Stimulated activated CD4-positive, alpha-beta T cell treated with anti-CD3 and anti-CD28 coated beads, Interleukin-4, amount 100 ng/mL, for 48 hours (primary cell): ENCODE results near the gene PCDHB12.
A peak's percentile ranks its signal among the peaks of the same experiment; 100 is the strongest.
"Not testable (repeated sequence)": the region's sequence is repeated elsewhere in the genome, so short reads cannot be mapped to it uniquely, and the experiment has no call there.

Experiments used
- DNase-seq, 2 donors: peaks; one replicate each; pipeline ENCODE4 v3.0.0-alpha.2; 2020; ENCODE audit warnings: low read depth in 2 of 2

PCDHB12 gene

DNA sequence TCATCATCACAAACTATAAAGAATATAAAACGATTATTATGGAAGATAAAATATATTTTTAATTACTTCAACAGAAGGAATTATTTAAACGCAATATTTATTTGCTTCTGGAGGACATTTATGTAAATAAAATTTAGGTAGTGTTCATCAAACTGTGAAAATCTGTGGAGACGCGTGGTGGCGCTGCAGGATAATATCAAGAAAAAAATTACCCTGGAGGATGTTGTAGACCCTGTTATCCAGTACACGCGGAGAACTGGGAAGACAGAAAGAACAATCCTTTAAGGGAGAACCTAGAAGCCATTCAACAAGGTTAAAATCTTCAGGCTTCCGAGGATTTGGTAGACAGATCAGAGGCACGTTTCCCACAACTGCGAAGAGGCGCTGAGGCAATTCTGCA lies at the start of gene PCDHB12:
TSS of gene PCDHB12 (plus strand) at position 242 of the 400 bp plus-strand sequence. CDS start 189 bp downstream, outside the sequence.
- no peak for DNase-seq

DNA sequence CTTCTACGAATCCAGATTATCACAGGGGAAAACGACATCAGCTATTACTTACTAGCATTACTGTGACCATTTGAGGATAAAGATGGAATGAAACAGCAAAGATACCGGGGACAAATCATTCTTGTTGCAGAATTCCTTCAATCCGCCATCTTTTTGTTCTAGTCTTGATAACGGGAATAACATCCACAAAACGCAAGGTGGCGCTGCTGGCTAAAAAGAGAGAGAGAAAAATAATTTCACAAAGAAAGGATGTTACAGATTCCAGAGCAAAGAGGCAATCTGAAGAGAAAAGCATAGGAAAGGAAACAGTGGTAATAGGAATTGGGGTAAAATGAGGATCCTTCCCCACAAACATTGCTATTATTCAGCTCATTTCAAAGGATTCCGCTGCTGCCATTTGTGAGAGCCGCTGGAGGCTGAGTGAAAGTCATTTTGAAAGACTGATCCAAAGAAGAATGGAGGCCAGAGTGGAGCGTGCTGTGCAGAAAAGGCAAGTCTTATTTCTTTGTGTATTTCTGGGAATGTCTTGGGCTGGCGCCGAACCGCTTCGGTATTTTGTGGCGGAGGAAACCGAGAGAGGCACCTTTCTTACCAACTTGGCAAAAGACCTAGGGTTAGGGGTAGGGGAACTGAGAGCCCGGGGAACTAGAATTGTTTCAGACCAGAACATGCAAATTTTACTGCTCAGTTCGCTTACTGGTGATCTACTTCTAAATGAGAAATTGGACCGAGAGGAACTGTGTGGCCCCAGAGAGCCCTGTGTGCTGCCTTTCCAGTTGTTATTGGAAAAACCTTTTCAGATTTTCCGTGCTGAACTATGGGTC lies 35.9 kb upstream of the PCDHB12 start, which contains the start of gene PCDHB7:
TSS of gene PCDHB7 (plus strand) at position 264 of the 824 bp plus-strand sequence. CDS start at position 456, 192 bp downstream.
- DNase-seq: no peak

DNA sequence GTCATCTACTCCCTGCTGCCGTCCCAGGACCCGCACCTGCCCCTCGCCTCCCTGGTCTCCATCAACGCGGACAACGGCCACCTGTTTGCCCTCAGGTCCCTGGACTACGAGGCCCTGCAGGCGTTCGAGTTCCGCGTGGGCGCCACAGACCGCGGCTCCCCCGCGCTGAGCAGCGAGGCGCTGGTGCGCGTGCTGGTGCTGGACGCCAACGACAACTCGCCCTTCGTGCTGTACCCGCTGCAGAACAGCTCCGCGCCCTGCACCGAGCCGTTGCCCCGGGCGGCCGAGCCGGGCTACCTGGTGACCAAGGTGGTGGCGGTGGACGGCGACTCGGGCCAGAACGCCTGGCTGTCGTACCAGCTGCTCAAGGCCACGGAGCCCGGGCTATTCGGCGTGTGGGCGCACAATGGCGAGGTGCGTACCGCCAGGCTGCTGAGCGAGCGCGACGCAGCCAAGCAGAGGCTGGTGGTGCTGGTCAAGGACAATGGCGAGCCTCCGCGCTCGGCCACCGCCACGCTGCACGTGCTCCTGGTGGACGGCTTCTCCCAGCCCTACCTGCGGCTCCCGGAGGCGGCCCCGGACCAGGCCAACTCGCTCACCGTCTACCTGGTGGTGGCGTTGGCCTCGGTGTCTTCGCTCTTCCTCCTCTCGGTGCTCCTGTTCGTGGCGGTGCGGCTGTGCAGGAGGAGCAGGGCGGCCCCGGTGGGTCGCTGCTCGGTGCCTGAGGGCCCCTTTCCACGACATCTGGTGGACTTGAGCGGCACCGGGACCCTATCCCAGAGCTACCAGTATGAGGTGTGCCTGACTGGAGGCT lies 34.0 kb upstream of the PCDHB12 start:
- not testable (repeated sequence) for DNase-seq

DNA sequence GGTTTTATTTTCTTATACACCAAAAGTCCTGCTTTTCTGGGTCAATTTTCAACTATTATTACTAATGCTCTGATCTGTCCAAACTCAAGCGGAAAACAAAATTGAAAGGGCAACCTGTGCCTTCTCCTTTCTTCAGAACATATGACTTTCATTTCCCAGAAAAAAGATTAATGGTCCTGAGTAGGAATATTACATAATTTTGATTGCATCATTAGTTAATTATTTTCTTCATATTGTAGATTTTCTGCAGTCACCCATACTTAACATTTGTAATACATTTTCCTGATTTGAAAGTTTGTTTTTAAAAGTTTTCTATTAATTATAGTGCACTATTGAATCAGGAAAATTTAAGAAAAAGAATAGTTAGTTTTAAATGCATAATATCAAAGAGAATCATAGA lies 32.6 kb upstream of the PCDHB12 start:
- DNase-seq: no peak

DNA sequence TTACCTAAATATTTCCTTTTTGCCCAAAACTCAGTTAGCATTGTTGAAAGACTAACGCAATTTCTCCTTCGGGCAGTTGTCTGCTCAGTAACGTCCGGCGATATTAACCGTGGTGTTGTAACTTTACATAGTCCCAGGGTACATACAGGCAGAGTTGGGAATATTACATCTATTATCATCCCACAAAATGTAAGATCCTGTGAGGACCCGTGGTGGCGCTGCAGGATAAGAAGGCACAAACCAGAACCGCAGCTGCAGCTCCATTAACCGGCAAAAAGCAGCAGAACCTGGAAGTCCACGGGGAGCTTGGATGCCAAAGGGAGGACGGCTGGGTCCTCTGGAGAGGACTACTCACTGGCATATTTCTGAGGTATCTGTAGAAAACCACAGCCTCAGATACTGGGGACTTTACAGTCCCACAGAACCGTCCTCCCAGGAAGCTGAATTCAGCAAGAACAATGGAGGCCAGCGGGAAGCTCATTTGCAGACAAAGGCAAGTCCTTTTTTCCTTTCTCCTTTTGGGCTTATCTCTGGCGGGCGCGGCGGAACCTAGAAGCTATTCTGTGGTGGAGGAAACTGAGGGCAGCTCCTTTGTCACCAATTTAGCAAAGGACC lies 30.8 kb upstream of the PCDHB12 start, which contains the start of gene PCDHB8:
TSS of gene PCDHB8 (plus strand) at position 214 of the 615 bp plus-strand sequence. CDS start at position 459, 245 bp downstream.
- not testable (repeated sequence) for DNase-seq

DNA sequence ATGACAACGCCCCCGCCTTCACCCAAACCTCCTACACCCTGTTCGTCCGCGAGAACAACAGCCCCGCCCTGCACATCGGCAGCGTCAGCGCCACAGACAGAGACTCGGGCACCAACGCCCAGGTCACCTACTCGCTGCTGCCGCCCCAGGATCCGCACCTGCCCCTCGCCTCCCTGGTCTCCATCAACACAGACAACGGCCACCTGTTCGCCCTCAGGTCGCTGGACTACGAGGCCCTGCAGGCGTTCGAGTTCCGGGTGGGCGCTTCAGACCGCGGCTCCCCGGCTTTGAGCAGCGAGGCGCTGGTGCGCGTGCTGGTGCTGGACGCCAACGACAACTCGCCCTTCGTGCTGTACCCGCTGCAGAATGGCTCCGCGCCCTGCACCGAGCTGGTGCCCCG lies 29.1 kb upstream of the PCDHB12 start:
- not testable (repeated sequence) for DNase-seq

DNA sequence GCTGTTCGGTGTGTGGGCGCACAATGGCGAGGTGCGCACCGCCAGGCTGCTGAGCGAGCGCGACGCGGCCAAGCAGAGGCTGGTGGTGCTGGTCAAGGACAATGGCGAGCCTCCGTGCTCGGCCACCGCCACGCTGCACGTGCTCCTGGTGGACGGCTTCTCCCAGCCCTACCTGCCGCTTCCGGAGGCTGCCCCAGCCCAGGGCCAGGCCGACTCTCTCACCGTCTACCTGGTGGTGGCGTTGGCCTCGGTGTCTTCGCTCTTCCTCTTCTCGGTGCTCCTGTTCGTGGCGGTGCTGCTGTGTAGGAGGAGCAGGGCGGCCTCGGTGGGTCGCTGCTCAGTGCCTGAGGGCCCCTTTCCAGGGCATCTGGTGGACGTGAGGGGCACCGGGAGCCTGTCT lies 28.6 kb upstream of the PCDHB12 start:
- not testable (repeated sequence) for DNase-seq

DNA sequence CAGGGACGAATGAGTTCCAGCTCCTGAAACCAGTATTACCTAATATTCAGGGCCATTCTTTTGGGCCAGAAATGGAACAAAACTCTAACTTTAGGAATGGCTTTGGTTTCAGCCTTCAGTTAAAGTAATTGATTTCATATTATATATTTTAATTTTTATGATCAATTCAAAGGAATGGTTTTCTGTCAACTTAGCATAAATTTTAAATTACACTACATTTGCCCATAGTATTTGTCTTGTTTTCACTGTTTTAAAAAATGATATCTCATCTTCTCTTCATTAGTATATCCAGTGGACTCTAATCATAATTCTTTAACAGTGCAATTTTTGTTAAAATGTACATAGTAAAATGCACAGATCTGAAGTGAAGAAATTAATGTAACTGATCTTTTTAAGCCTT lies 28.2 kb upstream of the PCDHB12 start:
- no peak for DNase-seq

DNA sequence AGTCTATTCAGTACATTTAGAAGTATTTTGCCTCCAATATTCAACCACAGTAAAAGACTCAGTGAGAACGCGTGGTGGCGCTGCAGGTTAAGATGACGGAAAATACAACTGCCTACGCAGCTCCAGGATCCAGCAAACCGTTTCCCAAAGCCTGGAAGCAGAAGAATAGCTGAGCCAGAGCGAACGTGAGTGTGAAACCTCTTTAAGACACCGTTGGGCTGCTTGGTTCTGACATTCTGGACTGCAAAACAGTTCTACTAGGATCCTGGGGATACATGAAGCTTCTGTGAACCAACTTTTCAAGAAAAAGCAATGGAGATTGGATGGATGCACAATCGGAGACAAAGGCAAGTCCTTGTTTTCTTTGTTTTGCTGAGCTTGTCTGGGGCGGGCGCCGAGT lies 26.3 kb upstream of the PCDHB12 start, which contains the start of gene PCDHB16:
TSS of gene PCDHB16 (plus strand) at position 140 of the 400 bp plus-strand sequence. CDS start at position 313, 173 bp downstream.
- DNase-seq: no peak

DNA sequence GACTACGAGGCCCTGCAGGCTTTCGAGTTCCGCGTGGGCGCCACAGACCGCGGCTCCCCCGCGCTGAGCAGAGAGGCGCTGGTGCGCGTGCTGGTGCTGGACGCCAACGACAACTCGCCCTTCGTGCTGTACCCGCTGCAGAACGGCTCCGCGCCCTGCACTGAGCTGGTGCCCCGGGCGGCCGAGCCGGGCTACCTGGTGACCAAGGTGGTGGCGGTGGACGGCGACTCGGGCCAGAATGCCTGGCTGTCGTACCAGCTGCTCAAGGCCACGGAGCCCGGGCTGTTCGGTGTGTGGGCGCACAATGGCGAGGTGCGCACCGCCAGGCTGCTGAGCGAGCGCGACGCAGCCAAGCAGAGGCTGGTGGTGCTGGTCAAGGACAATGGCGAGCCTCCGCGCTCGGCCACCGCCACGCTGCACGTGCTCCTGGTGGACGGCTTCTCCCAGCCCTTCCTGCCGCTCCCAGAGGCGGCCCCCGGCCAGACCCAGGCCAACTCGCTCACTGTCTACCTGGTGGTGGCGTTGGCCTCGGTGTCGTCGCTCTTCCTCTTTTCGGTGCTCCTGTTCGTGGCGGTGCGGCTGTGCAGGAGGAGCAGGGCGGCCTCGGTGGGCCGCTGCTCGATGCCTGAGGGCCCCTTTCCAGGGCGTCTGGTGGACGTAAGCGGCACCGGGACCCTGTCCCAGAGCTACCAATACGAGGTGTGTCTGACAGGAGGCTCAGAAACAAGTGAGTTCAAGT lies 24.2 kb upstream of the PCDHB12 start:
- DNase-seq: not testable (repeated sequence)

DNA sequence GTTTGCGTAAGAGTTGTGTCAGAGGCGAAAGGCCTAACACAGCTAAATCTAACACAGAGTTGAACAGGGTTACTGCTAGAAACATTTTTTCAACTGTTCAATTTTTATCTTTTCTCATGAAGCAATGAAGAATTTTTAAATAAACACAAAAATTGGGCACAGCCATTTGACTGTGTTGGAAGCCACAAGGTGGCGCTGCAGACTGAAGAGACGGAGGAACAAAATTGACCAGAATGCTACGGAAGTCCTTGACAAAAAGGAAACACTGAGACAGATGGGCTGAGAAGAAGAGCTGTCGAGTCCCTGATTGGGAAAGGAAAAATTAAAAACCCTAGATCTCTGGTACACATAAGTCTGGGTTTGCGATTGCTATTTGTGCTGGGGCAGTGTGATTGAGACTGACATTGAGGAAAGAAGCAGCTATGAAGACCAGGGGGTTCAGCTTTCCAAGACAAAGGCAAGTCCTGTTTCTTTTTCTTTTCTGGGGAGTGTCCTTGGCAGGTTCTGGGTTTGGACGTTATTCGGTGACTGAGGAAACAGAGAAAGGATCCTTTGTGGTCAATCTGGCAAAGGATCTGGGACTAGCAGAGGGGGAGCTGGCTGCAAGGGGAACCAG lies 21.5 kb upstream of the PCDHB12 start, which contains the start of gene PCDHB9:
TSS of gene PCDHB9 (plus strand) at position 265 of the 616 bp plus-strand sequence. CDS start at position 423, 158 bp downstream.
- DNase-seq: peak in 1 of 2 donors; percentile 9

DNA sequence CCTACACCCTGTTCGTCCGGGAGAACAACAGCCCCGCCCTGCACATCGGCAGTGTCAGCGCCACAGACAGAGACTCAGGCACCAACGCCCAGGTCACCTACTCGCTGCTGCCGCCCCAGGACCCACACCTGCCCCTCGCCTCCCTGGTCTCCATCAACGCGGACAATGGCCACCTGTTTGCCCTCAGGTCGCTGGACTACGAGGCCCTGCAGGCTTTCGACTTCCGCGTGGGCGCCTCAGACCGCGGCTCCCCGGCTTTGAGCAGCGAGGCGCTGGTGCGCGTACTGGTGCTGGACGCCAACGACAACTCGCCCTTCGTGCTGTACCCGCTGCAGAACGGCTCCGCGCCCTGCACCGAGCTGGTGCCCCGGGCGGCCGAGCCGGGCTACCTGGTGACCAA lies 19.8 kb upstream of the PCDHB12 start:
- DNase-seq: not testable (repeated sequence)

DNA sequence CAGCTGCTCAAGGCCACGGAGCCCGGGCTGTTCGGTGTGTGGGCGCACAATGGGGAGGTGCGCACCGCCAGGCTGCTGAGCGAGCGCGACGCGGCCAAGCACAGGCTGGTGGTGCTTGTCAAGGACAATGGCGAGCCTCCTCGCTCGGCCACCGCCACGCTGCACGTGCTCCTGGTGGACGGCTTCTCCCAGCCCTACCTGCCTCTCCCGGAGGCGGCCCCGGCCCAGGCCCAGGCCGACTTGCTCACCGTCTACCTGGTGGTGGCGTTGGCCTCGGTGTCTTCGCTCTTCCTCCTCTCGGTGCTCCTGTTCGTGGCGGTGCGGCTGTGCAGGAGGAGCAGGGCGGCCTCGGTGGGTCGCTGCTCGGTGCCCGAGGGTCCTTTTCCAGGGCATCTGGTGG lies 19.4 kb upstream of the PCDHB12 start:
- not testable (repeated sequence) for DNase-seq

DNA sequence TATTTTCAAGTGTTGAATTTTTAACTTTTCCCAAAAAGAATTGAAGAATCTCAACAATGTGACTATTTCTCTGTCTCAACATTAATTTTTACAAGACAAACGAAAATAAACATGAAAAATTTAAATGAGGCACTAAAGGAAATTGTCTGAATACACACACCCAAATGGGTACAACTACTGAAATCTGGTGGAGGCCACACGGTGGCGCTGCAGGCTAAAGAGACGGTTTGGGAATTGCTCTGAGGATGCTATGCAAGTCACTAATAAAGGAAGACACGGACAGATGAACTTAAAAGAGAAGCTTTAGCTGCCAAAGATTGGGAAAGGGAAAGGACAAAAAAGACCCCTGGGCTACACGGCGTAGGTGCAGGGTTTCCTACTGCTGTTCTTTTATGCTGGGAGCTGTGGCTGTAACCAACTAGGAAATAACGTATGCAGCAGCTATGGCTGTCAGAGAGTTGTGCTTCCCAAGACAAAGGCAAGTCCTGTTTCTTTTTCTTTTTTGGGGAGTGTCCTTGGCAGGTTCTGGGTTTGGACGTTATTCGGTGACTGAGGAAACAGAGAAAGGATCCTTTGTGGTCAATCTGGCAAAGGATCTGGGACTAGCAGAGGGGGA lies 16.3 kb upstream of the PCDHB12 start, which contains the start of gene PCDHB10:
TSS of gene PCDHB10 (plus strand) at position 244 of the 616 bp plus-strand sequence. CDS start at position 444, 200 bp downstream.
- DNase-seq: peak in 1 of 2 donors; percentile 18

DNA sequence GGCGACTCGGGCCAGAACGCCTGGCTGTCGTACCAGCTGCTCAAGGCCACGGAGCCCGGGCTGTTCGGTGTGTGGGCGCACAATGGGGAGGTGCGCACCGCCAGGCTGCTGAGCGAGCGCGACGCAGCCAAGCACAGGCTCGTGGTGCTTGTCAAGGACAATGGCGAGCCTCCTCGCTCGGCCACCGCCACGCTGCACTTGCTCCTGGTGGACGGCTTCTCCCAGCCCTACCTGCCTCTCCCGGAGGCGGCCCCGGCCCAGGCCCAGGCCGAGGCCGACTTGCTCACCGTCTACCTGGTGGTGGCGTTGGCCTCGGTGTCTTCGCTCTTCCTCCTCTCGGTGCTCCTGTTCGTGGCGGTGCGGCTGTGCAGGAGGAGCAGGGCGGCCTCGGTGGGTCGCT lies 14.2 kb upstream of the PCDHB12 start:
- DNase-seq: not testable (repeated sequence)

DNA sequence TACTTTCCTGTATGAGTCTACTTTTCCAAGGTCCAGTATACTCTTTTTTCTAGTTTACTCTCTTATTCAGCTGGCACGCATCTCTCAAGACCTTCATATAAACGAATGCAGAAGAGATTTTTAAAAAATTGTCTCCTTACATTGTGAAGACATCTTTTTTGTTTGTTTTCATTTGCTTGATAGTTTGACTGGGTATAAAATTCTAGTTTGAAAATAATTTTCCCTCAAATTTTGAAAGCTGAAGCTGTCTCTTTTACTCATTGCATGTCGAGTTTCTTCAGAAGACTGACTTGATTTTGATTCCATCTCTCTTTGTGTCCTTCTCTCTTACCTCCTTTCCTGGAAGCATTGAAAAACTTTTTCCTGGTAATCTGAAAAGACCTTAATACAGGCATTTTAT lies 12.2 kb upstream of the PCDHB12 start:
- no peak for DNase-seq

DNA sequence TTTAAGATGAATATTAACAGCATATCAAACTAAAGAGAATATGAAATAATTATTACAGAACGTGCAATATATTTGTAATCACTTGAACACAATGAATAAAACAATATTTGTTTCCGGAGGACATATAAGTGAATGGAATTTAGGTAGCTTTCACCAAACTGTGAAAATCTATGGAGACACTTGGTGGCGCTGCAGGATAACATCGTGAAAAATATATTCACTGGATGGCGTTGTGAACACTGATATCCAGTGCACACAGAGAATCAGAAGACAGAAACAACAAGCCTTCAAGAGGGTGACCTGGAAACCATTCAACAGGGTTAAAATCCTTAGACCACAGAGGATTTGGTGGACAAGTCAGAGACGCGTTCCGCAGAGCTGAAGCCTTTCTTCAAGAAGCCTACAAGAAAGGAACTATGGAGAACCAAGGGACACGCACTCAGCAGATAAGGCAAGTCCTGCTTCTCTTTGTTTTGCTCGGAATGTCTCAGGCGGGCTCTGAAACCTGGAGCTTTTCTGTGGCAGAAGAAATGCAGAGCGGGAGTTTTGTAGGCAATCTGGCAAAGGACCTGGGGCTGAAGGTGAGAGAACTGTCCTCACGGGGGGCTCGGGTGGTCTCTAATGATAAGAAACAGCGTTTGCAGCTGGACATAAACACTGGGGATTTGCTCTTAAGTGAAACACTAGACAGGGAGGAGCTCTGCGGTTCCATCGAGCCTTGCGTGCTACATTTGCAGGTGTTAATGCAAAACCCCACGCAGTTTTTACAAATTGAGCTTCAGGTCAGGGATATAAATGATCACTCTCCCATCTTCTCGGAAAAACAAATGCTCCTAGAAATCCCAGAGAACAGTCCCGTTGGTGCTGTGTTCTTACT lies 8.9 kb upstream of the PCDHB12 start, which contains the start of gene PCDHB11:
TSS of gene PCDHB11 (plus strand) at position 269 of the 877 bp plus-strand sequence. CDS start at position 417, 148 bp downstream.
- DNase-seq: no peak

DNA sequence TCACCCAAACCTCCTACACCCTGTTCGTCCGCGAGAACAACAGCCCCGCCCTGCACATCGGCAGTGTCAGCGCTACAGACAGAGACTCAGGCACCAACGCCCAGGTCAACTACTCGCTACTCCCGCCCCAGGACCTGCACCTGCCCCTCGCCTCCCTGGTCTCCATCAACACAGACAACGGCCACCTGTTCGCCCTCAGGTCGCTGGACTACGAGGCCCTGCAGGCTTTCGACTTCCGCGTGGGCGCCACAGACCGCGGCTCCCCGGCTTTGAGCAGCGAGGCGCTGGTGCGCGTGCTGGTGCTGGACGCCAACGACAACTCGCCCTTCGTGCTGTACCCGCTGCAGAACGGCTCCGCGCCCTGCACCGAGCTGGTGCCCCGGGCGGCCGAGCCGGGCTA lies 7.4 kb upstream of the PCDHB12 start:
- DNase-seq: not testable (repeated sequence)

DNA sequence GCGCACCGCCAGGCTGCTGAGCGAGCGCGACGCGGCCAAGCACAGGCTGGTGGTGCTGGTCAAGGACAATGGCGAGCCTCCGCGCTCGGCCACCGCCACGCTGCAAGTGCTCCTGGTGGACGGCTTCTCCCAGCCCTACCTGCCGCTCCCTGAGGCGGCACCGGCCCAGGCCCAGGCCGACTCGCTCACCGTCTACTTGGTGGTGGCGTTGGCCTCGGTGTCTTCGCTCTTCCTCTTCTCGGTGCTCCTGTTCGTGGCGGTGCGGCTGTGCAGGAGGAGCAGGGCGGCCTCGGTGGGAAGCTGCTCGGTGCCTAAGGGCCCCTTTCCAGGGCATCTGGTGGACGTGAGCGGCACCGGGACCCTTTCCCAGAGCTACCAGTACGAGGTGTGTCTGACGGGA lies 6.9 kb upstream of the PCDHB12 start:
- DNase-seq: not testable (repeated sequence)
